OCI-M1 (cell line): Measurements from ENCODE around the gene DIP2C.
"Not testable (repeated sequence)": the region's sequence is repeated elsewhere in the genome, so short reads cannot be mapped to it uniquely, and the experiment has no call there.

Source experiments
- DNase-seq: peaks from one replicate; lab custom pipeline; 2025; lab: John Stamatoyannopoulos, UW

The DIP2C gene

GRCh38 chr10:412109-412508 is 277.4 kb downstream of the DIP2C start:
- no peak for DNase-seq

GRCh38 chr10:411603-412002 is 277.9 kb downstream of the DIP2C start:
- DNase-seq = no peak

- no peak for DNase-seq
Measured at GRCh38 chr10:409408-410040, 279.9 kb downstream of the DIP2C start.

GRCh38 chr10:408236-408635 is 281.2 kb downstream of the DIP2C start:
- DNase-seq = no peak

GRCh38 chr10:406976-407375 is 282.5 kb downstream of the DIP2C start:
- no peak for DNase-seq

- no peak for DNase-seq
Measured at GRCh38 chr10:405648-406047, 283.8 kb downstream of the DIP2C start.

GRCh38 chr10:404991-405390 is 284.5 kb downstream of the DIP2C start:
- DNase-seq = no peak

GRCh38 chr10:404346-404745 is 285.1 kb downstream of the DIP2C start:
- DNase-seq = no peak

- DNase-seq = no peak
Measured at GRCh38 chr10:398954-399353, 290.5 kb downstream of the DIP2C start.

- no peak for DNase-seq
Measured at GRCh38 chr10:397321-398068, 292.0 kb downstream of the DIP2C start.

GRCh38 chr10:396535-397220 is 292.8 kb downstream of the DIP2C start:
- no peak for DNase-seq

- DNase-seq = no peak
Measured at GRCh38 chr10:396107-396506, 293.4 kb downstream of the DIP2C start.

- DNase-seq = no peak
Measured at GRCh38 chr10:395665-396064, 293.8 kb downstream of the DIP2C start.

- not testable (repeated sequence) for DNase-seq
Measured at GRCh38 chr10:394439-395101, 294.9 kb downstream of the DIP2C start.

GRCh38 chr10:393787-394438 is 295.6 kb downstream of the DIP2C start:
- DNase-seq = no peak

GRCh38 chr10:393106-393745 is 296.2 kb downstream of the DIP2C start:
- no peak for DNase-seq

GRCh38 chr10:392705-393037 is 296.8 kb downstream of the DIP2C start:
- DNase-seq = no peak

GRCh38 chr10:391847-392704 is 297.4 kb downstream of the DIP2C start:
- DNase-seq = no peak

- no peak for DNase-seq
Measured at GRCh38 chr10:391305-391704, 298.2 kb downstream of the DIP2C start.

- no peak for DNase-seq
Measured at GRCh38 chr10:390449-391100, 298.9 kb downstream of the DIP2C start.
